Natural killer cell (primary cell): ENCODE data around the gene TCERG1. TPM values are rescaled to one million over a fixed set of nuclear protein-coding genes. Genes with fewer than 3 reads are reported as not detected.

Experiments
- ATAC-seq, 3 donors: fragments of 150-1000 bp in 2 of 3; fragments of 200-7000 bp in 1 of 3; cut with Tn5 transposase; 1 replicate in 1 of 3; 2 replicates in 2 of 3; pipeline ENCODE4 v1.10.0; 2021; ENCODE audit warnings: mild to moderate bottlenecking in 2 of 3, moderate library complexity in 2 of 3
- DNase-seq, 2 donors: peaks; one replicate each; pipeline versions ENCODE4 v3.0.0 to v3.0.0-alpha.2; 2013 to 2021; ENCODE audit warnings: mixed read lengths in 1 of 2
- H3K27ac ChIP-seq: one replicate; pipeline ENCODE4 v1.5.1; 2013; ENCODE audit warnings: mild to moderate bottlenecking, low read length
- H3K27me3 ChIP-seq: one replicate; pipeline ENCODE4 v1.6.1; 2013; ENCODE audit warnings: low read length; ENCODE audit not compliant: control insufficient read depth, insufficient read depth
- H3K36me3 ChIP-seq: one replicate; pipeline ENCODE4 v1.6.1; 2013; ENCODE audit warnings: low read length; ENCODE audit not compliant: control insufficient read depth, insufficient read depth
- H3K4me1 ChIP-seq: one replicate; pipeline ENCODE4 v1.6.1; 2013; ENCODE audit warnings: low read length; ENCODE audit not compliant: control insufficient read depth, insufficient read depth
- H3K4me3 ChIP-seq: one replicate; pipeline ENCODE4 v1.5.1; 2013; ENCODE audit warnings: low read length
- H3K9me3 ChIP-seq: one replicate; pipeline ENCODE4 v1.6.1; 2013; ENCODE audit warnings: low read length; ENCODE audit not compliant: control insufficient read depth, insufficient read depth
- H3K27ac Mint-ChIP-seq, 2 donors: one replicate each; pipeline ENCODE4 v1.8.0; 2022; ENCODE audit warnings: mild to moderate bottlenecking in 2 of 2, mixed read lengths in 2 of 2, moderate library complexity in 1 of 2
- H3K27me3 Mint-ChIP-seq, 2 donors: one replicate each; pipeline ENCODE4 v1.8.0; 2022; ENCODE audit warnings: low read depth in 2 of 2, mixed read lengths in 2 of 2
- H3K36me3 Mint-ChIP-seq: one replicate; pipeline ENCODE4 v1.8.0; 2022; ENCODE audit warnings: mixed read lengths
- H3K4me1 Mint-ChIP-seq, 2 donors: one replicate each; pipeline ENCODE4 v1.8.0; 2022; ENCODE audit warnings: mixed read lengths in 2 of 2
- H3K4me3 Mint-ChIP-seq: one replicate; pipeline ENCODE4 v1.8.0; 2022; ENCODE audit warnings: mild to moderate bottlenecking, moderate library complexity, mixed read lengths
- H3K9me3 Mint-ChIP-seq, 2 donors: one replicate each; pipeline ENCODE4 v1.8.0; 2022; ENCODE audit warnings: mixed read lengths in 2 of 2
- CTCF ChIP-seq: fragments of 200-600 bp; IDR thresholded peaks from one replicate; pipeline ENCODE4 v1.8.0; 2022; ENCODE audit warnings: antibody characterized with exemption
- WGBS: methylation state at CpG from one replicate; pipeline ENCODE4 v1.1.7; 2013; ENCODE audit warnings: missing lambda C conversion rate; ENCODE audit not compliant: insufficient coverage; 5-methylcytosine and 5-hydroxymethylcytosine counted together
- intact Hi-C: fragments of 100-400 bp; cut with micrococcal nuclease; formaldehyde crosslinking; loops from one replicate; pipeline ENCODE4 v1.14.2; 2022
- total RNA-seq, 4 donors: library from RNA; stranded (reverse); fragments of 120-200 nt in 1 of 4; gene quantifications; one replicate each; pipeline versions ENCODE4 v1.2.3 to v1.2.4, GENCODE V29; 2013 to 2022

Gene TCERG1
- total RNA-seq, 3 donors from 2014 or later (not counting 1 experiment from before 2014, with no cell fraction given) = 77.5 to 97.0 (median 96.1) TPM

- Histone ChIP-seq H3K36me3 (no peaks in the 10 kb centered on the region), H3K4me3 (no peak overlapping the region), H3K27me3 (peaks cover 4% of the 10 kb centered on the region), H3K9me3 (no peaks in the 10 kb centered on the region), H3K27ac (no peak overlapping the region), H3K4me1 (no peaks in the 10 kb centered on the region)
- intact Hi-C loops = loop anchor here (1.0 to 10.0 kb wide), 3 partner anchors 123 to 646 kb away; no protein-coding TSS in a partner anchor
- 30% methylated on average over 14 of the region's 16 CpGs for WGBS
- peak; percentile 92 for TF ChIP-seq CTCF
- no peak overlapping the region for H3K27ac Mint-ChIP-seq
- H3K4me1 Mint-ChIP-seq = no peaks in the 10 kb centered on the region
- H3K36me3 Mint-ChIP-seq = no peaks in the 10 kb centered on the region
- DNase-seq (peak; percentile 64 to 78), ATAC-seq (peak; percentile 80 to 99 (median 89))
- no peaks in the 10 kb centered on the region for H3K9me3 Mint-ChIP-seq
- no peak overlapping the region for H3K4me3 Mint-ChIP-seq
- peaks cover 0 to 7% of the 10 kb centered on the region in 2 donors for H3K27me3 Mint-ChIP-seq
These were observed 95.1 kb downstream of the TCERG1 start for GRCh38 chr5:146541958-146542849.

GRCh38 chr5:146544232-146544631 is 97.1 kb downstream of the TCERG1 start:
- no peak for DNase-seq
- no peak overlapping the region for H3K4me3 Mint-ChIP-seq
- no peaks in the 10 kb centered on the region for H3K9me3 ChIP-seq
- no peaks in the 10 kb centered on the region for H3K9me3 Mint-ChIP-seq
- H3K4me1 ChIP-seq = no peaks in the 10 kb centered on the region
- TF ChIP-seq CTCF = no peak
- H3K36me3 ChIP-seq = no peaks in the 10 kb centered on the region
- H3K27ac ChIP-seq = no peak overlapping the region
- no peak for ATAC-seq
- H3K4me1 Mint-ChIP-seq = no peaks in the 10 kb centered on the region
- no peaks in the 10 kb centered on the region for H3K36me3 Mint-ChIP-seq
- peaks cover 4% of the 10 kb centered on the region for H3K27me3 ChIP-seq
- intact Hi-C loops = loop anchor here (10.0 kb wide), 1 partner anchor 121 kb away; no protein-coding TSS in a partner anchor
- H3K4me3 ChIP-seq = no peak overlapping the region
- no peak overlapping the region for H3K27ac Mint-ChIP-seq
- peaks cover 7 to 14% of the 10 kb centered on the region in 2 donors for H3K27me3 Mint-ChIP-seq

- no peaks in the 10 kb centered on the region for H3K36me3 Mint-ChIP-seq
- peaks cover 7 to 30% of the 10 kb centered on the region in 2 donors for H3K27me3 Mint-ChIP-seq
- DNase-seq = no peak
- Histone ChIP-seq H3K4me3 (no peak overlapping the region), H3K27ac (no peak overlapping the region), H3K4me1 (no peaks in the 10 kb centered on the region), H3K36me3 (no peaks in the 10 kb centered on the region), H3K27me3 (peaks cover 4% of the 10 kb centered on the region), H3K9me3 (no peaks in the 10 kb centered on the region)
- ATAC-seq = peak in 1 of 3 donors; percentile 59
- 40% methylated on average over 2 of the region's 2 CpGs for WGBS
- no peak overlapping the region for H3K4me3 Mint-ChIP-seq
- TF ChIP-seq CTCF = no peak
- intact Hi-C loops = loop anchor here (10.0 kb wide), 1 partner anchor 116 kb away; no protein-coding TSS in a partner anchor
- no peaks in the 10 kb centered on the region for H3K9me3 Mint-ChIP-seq
- no peaks in the 10 kb centered on the region for H3K4me1 Mint-ChIP-seq
- H3K27ac Mint-ChIP-seq = no peak overlapping the region
These were observed 101.8 kb downstream of the TCERG1 start for GRCh38 chr5:146548781-146549449.
